Lower lobe of right lung (tissue), 2 donors: ENCODE measurements around the gene ARFRP1. TPM values are rescaled to one million over a fixed set of nuclear protein-coding genes. Genes with fewer than 3 reads are reported as not detected.

Experiments
- ATAC-seq, 2 donors: fragments of 200-7000 bp; cut with Tn5 transposase; one replicate each; pipeline ENCODE4 v1.9.1; 2020 to 2022; ENCODE audit warnings: mild to moderate bottlenecking in 2 of 2, moderate library complexity in 2 of 2
- DNase-seq: peaks from one replicate; pipeline ENCODE4 v3.0.0-alpha.2; 2020
- H3K27ac ChIP-seq: fragments of 200-600 bp; one replicate; pipeline ENCODE4 v1.8.0; 2022
- H3K27me3 ChIP-seq: fragments of 200-600 bp; one replicate; pipeline ENCODE4 v1.8.0; 2022; ENCODE audit warnings: low read depth
- H3K36me3 ChIP-seq: fragments of 200-600 bp; one replicate; pipeline ENCODE4 v1.8.0; 2022; ENCODE audit warnings: mild to moderate bottlenecking
- H3K4me1 ChIP-seq: fragments of 200-600 bp; one replicate; pipeline ENCODE4 v1.8.0; 2022
- H3K4me3 ChIP-seq: fragments of 200-600 bp; one replicate; pipeline ENCODE4 v1.8.0; 2022; ENCODE audit warnings: mild to moderate bottlenecking
- H3K9me3 ChIP-seq: fragments of 200-600 bp; one replicate; pipeline ENCODE4 v1.8.0; 2022
- CTCF ChIP-seq: fragments of 200-600 bp; IDR thresholded peaks from one replicate; pipeline ENCODE4 v1.8.0; 2022; ENCODE audit warnings: antibody characterized with exemption, mild to moderate bottlenecking
- intact Hi-C: fragments of 100-400 bp; cut with DNase I; formaldehyde crosslinking; loops from one replicate; pipeline ENCODE4 v1.11.0; 2022
- total RNA-seq: library from RNA; stranded (reverse); fragmentation: NEBNext Ultra II Directional; extraction: Animal tissue kit (Norgen Biotek cat#: 25700); gene quantifications from one replicate; pipeline ENCODE4 v1.2.1, GENCODE V29; 2021
- donor health status: DM: no; HTN: yes; CAD: no; lungs with severe emphysema.

Gene ARFRP1
- total RNA-seq, 1 donor from 2014 or later, result 44.3 TPM

- H3K27ac ChIP-seq, result no peak overlapping the region
- no peak for DNase-seq
- ATAC-seq, result no peak
These were observed 3.4 kb upstream of the ARFRP1 start for GRCh38 chr20:63711085-63711645.

GRCh38 chr20:63709149-63709527, 1.4 kb upstream of the ARFRP1 start:
- H3K9me3 ChIP-seq, result no peaks in the 10 kb centered on the region
- no peak for TF ChIP-seq CTCF
- no peak for DNase-seq
- H3K27ac ChIP-seq, result no peak overlapping the region
- intact Hi-C loops, result no loop called here
- peaks cover 67% of the 10 kb centered on the region for H3K36me3 ChIP-seq
- peaks cover 32% of the 10 kb centered on the region for H3K4me1 ChIP-seq
- no peak for ATAC-seq
- no peaks in the 10 kb centered on the region for H3K27me3 ChIP-seq
- H3K4me3 ChIP-seq, result peak overlapping the region; percentile 96

More at GRCh38 chr20:63711085-63711645, 3.4 kb upstream of the ARFRP1 start:
- peaks cover 27% of the 10 kb centered on the region for H3K4me1 ChIP-seq
- H3K4me3 ChIP-seq, result no peak overlapping the region
- H3K27me3 ChIP-seq, result no peaks in the 10 kb centered on the region
- H3K36me3 ChIP-seq, result peaks cover 61% of the 10 kb centered on the region
- no peak for TF ChIP-seq CTCF
- intact Hi-C loops, result no loop called here
- H3K9me3 ChIP-seq, result peaks cover 10% of the 10 kb centered on the region

GRCh38 chr20:63708301-63709148, 749 bp upstream of the ARFRP1 start:
- H3K27me3 ChIP-seq, result no peaks in the 10 kb centered on the region
- DNase-seq (peak; percentile 53), ATAC-seq (no peak)
- H3K27ac ChIP-seq, result peak overlapping the region; percentile 95
- H3K4me3 ChIP-seq, result peak overlapping the region; percentile 96
- peaks cover 69% of the 10 kb centered on the region for H3K36me3 ChIP-seq
- no peaks in the 10 kb centered on the region for H3K9me3 ChIP-seq
- no peak for TF ChIP-seq CTCF
- intact Hi-C loops, result no loop called here
- peaks cover 32% of the 10 kb centered on the region for H3K4me1 ChIP-seq

- peak overlapping the region; percentile 96 for H3K4me3 ChIP-seq
- ATAC-seq (peak; percentile 48 to 62), DNase-seq (peak; percentile 70)
- H3K36me3 ChIP-seq, result peaks cover 59% of the 10 kb centered on the region
- H3K9me3 ChIP-seq, result no peaks in the 10 kb centered on the region
- intact Hi-C loops, result no loop called here
- no peaks in the 10 kb centered on the region for H3K27me3 ChIP-seq
- peak; percentile 16 for TF ChIP-seq CTCF
- peak overlapping the region; percentile 95 for H3K27ac ChIP-seq
- peaks cover 32% of the 10 kb centered on the region for H3K4me1 ChIP-seq
These were observed 771 bp downstream of the ARFRP1 start for GRCh38 chr20:63706852-63707557.

- Histone ChIP-seq H3K36me3 (peaks cover 51% of the 10 kb centered on the region), H3K9me3 (no peaks in the 10 kb centered on the region), H3K27me3 (no peaks in the 10 kb centered on the region), H3K4me3 (peak overlapping the region; percentile 96), H3K4me1 (peaks cover 32% of the 10 kb centered on the region), H3K27ac (peak overlapping the region; percentile 95)
- no peak for TF ChIP-seq CTCF
- intact Hi-C loops, result no loop called here
- DNase-seq (no peak), ATAC-seq (no peak)
These were observed 1.6 kb downstream of the ARFRP1 start for GRCh38 chr20:63706027-63706695.
